ENCODE measurements around the gene GALNT14. TPM values are rescaled to one million over a fixed set of nuclear protein-coding genes. Genes with fewer than 3 reads are reported as not detected.

GALNT14 gene
- total RNA-seq, 4 donors from 2014 or later = 0.15 to 0.62 (median 0.35) TPM; not detected in 1

DNA sequence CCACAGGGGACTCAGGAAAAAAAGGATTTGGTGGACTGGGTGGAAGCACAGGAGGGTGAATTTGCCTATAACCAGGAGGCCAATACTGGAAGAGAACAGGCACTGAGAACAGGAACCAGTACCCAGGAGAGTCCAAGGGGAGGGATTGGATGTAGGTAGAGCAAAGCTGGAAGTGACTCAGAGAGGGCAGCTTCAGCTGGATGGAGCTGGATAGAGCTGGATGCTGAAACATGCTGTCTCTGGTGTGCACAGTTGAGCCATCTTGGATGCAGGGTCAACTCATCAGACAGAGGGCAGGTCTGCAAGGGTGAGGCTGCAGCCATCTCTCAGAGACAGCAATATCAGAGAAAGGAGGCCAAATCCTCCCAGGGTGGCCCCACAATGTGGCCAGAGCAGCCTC, 134.0 kb downstream of the GALNT14 start:
- Histone ChIP-seq H3K4me1 (peaks cover 0 to 20% (median 0%) of the 10 kb centered on the region in 3 donors), H3K27me3 (peaks cover 30% of the 10 kb centered on the region), H3K27ac (no peak overlapping the region), H3K36me3 (no peaks in the 10 kb centered on the region), H3K4me3 (no peak overlapping the region), H3K9me3 (no peaks in the 10 kb centered on the region)
- TF ChIP-seq, protein P1, sequence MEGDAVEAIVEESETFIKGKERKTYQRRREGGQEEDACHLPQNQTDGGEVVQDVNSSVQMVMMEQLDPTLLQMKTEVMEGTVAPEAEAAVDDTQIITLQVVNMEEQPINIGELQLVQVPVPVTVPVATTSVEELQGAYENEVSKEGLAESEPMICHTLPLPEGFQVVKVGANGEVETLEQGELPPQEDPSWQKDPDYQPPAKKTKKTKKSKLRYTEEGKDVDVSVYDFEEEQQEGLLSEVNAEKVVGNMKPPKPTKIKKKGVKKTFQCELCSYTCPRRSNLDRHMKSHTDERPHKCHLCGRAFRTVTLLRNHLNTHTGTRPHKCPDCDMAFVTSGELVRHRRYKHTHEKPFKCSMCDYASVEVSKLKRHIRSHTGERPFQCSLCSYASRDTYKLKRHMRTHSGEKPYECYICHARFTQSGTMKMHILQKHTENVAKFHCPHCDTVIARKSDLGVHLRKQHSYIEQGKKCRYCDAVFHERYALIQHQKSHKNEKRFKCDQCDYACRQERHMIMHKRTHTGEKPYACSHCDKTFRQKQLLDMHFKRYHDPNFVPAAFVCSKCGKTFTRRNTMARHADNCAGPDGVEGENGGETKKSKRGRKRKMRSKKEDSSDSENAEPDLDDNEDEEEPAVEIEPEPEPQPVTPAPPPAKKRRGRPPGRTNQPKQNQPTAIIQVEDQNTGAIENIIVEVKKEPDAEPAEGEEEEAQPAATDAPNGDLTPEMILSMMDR (IDR thresholded peaks at IDR 0.05) = no peak
- TF ChIP-seq POLR2A (IDR thresholded peaks at IDR 0.05) (no peak), POLR2AphosphoS5 (IDR thresholded peaks at IDR 0.05) (no peak), EP300 (IDR thresholded peaks at IDR 0.05) (no peak)
- no peak for ATAC-seq

DNA sequence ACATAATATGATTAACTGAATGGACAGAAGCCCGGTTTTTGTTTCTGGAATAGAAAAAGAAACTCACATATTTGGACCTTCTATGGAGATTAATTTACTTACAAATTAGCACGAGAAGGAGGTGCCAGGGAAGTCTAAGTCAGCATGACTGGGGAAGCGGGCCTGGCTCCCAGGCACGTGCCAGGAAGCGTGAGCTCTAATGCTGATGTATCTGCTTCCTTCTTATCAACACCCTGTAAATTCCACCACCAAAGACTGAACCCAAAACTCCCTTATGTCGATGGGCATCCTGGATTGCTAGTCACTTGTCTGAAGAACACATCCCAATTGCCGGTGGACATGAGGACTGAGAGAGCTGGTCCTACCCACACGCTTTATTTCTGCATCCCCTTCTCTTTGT, 134.5 kb downstream of the GALNT14 start:
- peaks cover 30% of the 10 kb centered on the region for H3K27me3 ChIP-seq
- H3K9me3 ChIP-seq = no peaks in the 10 kb centered on the region
- no peak overlapping the region for H3K27ac ChIP-seq
- H3K36me3 ChIP-seq = no peaks in the 10 kb centered on the region
- 34 to 53% methylated on average over 3 to 8 of the region's 8 CpGs for WGBS, 2 donors (ENCODE audit: low coverage in 1 of 2)
- H3K4me1 ChIP-seq = peaks cover 0 to 16% (median 0%) of the 10 kb centered on the region in 3 donors
- ATAC-seq = no peak
- H3K4me3 ChIP-seq = no peak overlapping the region
- TF ChIP-seq POLR2A (IDR thresholded peaks at IDR 0.05) = no peak
- no peak for TF ChIP-seq EP300 (IDR thresholded peaks at IDR 0.05)
- TF ChIP-seq, protein P1 (IDR thresholded peaks at IDR 0.05) = no peak
- no peak for TF ChIP-seq POLR2AphosphoS5 (IDR thresholded peaks at IDR 0.05)

DNA sequence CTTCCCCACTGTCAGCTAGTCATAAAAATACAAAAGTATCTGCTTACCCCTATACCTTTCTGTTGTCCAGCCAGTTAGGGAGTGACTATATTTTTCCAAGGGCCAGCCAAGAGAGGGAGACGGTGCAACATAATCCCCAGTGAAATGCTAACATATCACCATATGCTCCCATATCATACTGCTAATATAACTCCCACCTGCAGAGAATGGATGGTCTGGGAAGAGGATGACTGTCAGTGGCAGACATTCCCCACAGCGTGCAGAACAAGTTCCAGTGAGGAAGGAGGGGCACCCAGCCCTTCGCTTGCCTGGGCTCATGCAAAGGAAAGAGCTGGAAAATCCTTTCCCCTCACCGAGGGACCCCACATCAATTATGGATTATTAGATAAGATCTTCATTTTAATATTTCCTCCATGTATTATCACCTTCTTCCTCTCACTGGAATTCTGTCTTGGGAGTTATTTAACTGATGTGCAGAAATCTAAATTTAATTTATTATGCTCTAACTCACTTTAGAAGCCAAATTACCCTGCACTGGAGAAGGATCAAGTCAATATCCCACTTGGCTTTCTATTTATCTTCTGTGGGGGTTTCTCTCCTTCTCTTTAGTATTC, 135.6 kb downstream of the GALNT14 start:
- H3K9me3 ChIP-seq = no peaks in the 10 kb centered on the region
- TF ChIP-seq POLR2AphosphoS5 (IDR thresholded peaks at IDR 0.05) = no peak
- no peak for TF ChIP-seq POLR2A (IDR thresholded peaks at IDR 0.05)
- no peak for TF ChIP-seq EP300 (IDR thresholded peaks at IDR 0.05)
- TF ChIP-seq, protein P1 (IDR thresholded peaks at IDR 0.05) = no peak
- H3K36me3 ChIP-seq = no peaks in the 10 kb centered on the region
- peaks cover 30% of the 10 kb centered on the region for H3K27me3 ChIP-seq
- no peak overlapping the region for H3K4me3 ChIP-seq
- no peak for ATAC-seq
- peaks cover 0 to 11% (median 0%) of the 10 kb centered on the region in 3 donors for H3K4me1 ChIP-seq
- 60 to 76% methylated on average over 3 to 4 of the region's 4 CpGs for WGBS, 2 donors (ENCODE audit: low coverage in 1 of 2)
- H3K27ac ChIP-seq = no peak overlapping the region

DNA sequence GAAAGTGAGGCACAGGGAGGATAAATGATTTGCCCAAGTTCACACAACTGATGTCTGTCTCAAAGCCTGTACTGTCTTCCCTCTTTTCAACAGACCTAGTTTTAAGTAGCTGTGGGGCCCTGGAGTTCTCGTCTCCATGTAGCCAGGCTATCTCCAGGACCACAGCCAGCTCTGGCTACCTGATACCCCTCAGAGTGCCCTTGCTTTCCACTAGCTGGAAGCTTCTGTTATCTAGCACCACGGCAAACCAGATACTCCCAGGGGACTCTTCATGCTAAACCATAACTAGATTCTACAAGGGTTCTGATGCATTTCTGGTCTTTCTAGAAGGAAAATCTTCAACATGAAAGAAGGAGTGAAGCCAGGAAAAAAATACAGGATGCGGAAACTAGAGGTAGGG, 137.3 kb downstream of the GALNT14 start:
- no peak overlapping the region for H3K27ac ChIP-seq
- ATAC-seq = no peak
- H3K4me3 ChIP-seq = no peak overlapping the region
- no peaks in the 10 kb centered on the region for H3K9me3 ChIP-seq
- TF ChIP-seq EP300 (IDR thresholded peaks at IDR 0.05) (no peak), POLR2A (IDR thresholded peaks at IDR 0.05) (no peak), POLR2AphosphoS5 (IDR thresholded peaks at IDR 0.05) (no peak)
- TF ChIP-seq, protein P1 (IDR thresholded peaks at IDR 0.05) = no peak
- WGBS, 2 donors (ENCODE audit: low coverage in 1 of 2) = 61 to 100% methylated on average over 1 to 3 of the region's 3 CpGs
- H3K4me1 ChIP-seq = peaks cover 0 to 11% (median 0%) of the 10 kb centered on the region in 3 donors
- peaks cover 18% of the 10 kb centered on the region for H3K27me3 ChIP-seq
- no peaks in the 10 kb centered on the region for H3K36me3 ChIP-seq

DNA sequence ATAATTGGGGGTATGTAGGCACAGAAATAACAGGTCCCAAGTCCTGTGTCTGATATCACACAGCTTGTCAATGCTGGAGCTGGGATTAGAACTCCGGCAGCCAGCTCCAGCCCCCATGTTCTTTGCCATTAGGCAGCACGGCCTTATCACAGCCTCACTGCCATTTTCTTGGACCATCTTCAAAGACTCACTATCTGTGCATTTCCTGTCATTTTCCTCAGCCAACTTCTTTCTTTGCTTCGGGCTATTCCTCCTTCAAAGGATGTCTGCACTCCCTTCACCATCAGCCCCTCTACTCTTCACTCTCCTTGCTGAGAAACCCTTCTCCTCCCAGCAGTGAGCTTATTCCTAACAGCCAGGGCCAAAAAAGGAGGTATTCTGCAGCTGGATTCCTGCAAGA, 139.6 kb downstream of the GALNT14 start:
- no peak for ATAC-seq
- Histone ChIP-seq H3K9me3 (no peaks in the 10 kb centered on the region), H3K4me1 (peaks cover 0 to 5% (median 0%) of the 10 kb centered on the region in 3 donors), H3K27ac (no peak overlapping the region), H3K36me3 (no peaks in the 10 kb centered on the region), H3K4me3 (no peak overlapping the region), H3K27me3 (no peaks in the 10 kb centered on the region)
- TF ChIP-seq EP300 (IDR thresholded peaks at IDR 0.05) = no peak
- TF ChIP-seq, protein P1 (IDR thresholded peaks at IDR 0.05) = no peak
- no peak for TF ChIP-seq POLR2AphosphoS5 (IDR thresholded peaks at IDR 0.05)
- no peak for TF ChIP-seq POLR2A (IDR thresholded peaks at IDR 0.05)
- 44 to 47% methylated on average over 3 of the region's 3 CpGs for WGBS, 2 donors (ENCODE audit: low coverage in 1 of 2)

Measured in gastroesophageal sphincter (tissue), 4 donors.